ENCODE results near the gene C1orf50. TPM values are rescaled to one million over a fixed set of nuclear protein-coding genes. Genes with fewer than 3 reads are reported as not detected.

C1orf50 gene
- total and polyA plus RNA-seq, 2 donors (not counting 1 experiment from before 2014, with no cell fraction given): 2.7 to 17.1 TPM

DNA sequence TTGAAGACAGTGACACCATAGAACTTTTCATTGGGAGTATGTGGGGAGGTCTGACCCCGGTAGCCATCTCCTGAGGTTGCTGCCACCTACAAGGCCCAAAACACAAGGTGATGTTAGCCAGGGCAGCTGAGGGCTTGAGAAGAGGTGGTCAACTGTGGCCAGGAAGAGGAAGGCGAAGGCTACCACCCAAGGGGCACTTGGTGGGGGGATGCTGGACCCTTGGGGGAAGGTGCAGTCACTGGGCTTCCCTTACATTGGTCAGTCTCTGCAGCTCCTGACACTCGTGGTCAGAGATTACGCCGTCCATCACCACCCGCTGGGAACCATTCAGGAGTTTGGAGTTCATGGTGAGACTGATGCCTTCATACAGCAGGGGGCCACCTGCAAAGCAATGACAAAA lies 14.8 kb upstream of the C1orf50 start:
- Histone ChIP-seq H3K27me3 (replicated peaks in 1 of 4; ENCODE audit: control extremely low read depth in 1 of 4, control insufficient read depth in 3 of 4, insufficient read depth in 4 of 4, low read length in 3 of 4) (no peaks in the 10 kb centered on the region), H3K79me2 (ENCODE audit: control insufficient read depth, insufficient read depth, low read length) (no peaks in the 10 kb centered on the region), H3K4me3 (ENCODE audit: control extremely low read depth in 1 of 5, extremely low read depth in 1 of 5, insufficient read depth in 1 of 5, low read depth in 2 of 5, low read length in 4 of 5) (no peak overlapping the region), H4K20me1 (ENCODE audit: control insufficient read depth, insufficient read depth, low read length, poor library complexity, severe bottlenecking) (no peaks in the 10 kb centered on the region), H3K36me3 (replicated peaks in 1 of 2; ENCODE audit: control extremely low read depth in 1 of 2, control insufficient read depth in 1 of 2, extremely low read depth in 1 of 2, insufficient read depth in 2 of 2, low read length in 1 of 2) (peaks cover 27 to 65% of the 10 kb centered on the region in 2 experiments), H3K4me2 (replicated peaks; ENCODE audit: low read depth, low read length, poor library complexity, severe bottlenecking) (no peak overlapping the region), H3K27ac (ENCODE audit: low read length in 2 of 2) (no peak overlapping the region), H2AFZ (ENCODE audit: insufficient read depth, low read depth, low read length, poor library complexity, severe bottlenecking) (no peak overlapping the region), H3K4me1 (ENCODE audit: control insufficient read depth in 2 of 2, insufficient read depth in 2 of 2, low read length in 2 of 2) (no peaks in the 10 kb centered on the region), H3K9me3 (ENCODE audit: control extremely low read depth in 1 of 3, control insufficient read depth in 2 of 3, insufficient read depth in 1 of 3, low read length in 2 of 3) (peaks cover 0 to 3% (median 0%) of the 10 kb centered on the region in 3 donors), H3K9ac (ENCODE audit: low read length) (no peak overlapping the region)
- ATAC-seq (ENCODE audit: low read depth) (no peak), DNase-seq (no peak)
- TF ChIP-seq, protein P1, sequence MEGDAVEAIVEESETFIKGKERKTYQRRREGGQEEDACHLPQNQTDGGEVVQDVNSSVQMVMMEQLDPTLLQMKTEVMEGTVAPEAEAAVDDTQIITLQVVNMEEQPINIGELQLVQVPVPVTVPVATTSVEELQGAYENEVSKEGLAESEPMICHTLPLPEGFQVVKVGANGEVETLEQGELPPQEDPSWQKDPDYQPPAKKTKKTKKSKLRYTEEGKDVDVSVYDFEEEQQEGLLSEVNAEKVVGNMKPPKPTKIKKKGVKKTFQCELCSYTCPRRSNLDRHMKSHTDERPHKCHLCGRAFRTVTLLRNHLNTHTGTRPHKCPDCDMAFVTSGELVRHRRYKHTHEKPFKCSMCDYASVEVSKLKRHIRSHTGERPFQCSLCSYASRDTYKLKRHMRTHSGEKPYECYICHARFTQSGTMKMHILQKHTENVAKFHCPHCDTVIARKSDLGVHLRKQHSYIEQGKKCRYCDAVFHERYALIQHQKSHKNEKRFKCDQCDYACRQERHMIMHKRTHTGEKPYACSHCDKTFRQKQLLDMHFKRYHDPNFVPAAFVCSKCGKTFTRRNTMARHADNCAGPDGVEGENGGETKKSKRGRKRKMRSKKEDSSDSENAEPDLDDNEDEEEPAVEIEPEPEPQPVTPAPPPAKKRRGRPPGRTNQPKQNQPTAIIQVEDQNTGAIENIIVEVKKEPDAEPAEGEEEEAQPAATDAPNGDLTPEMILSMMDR (IDR thresholded peaks at IDR 0.05): no peak
- TF ChIP-seq EZH2 (IDR thresholded peaks at IDR 0.05; ENCODE audit: borderline replicate concordance, insufficient read depth, low read depth, low read length, poor library complexity, severe bottlenecking): no peak
- WGBS (ENCODE audit: insufficient coverage): 95% methylated on average over 6 of the region's 6 CpGs
- CTCF ChIA-PET: interaction anchor here (0.9 to 1.5 kb wide), 4 partner anchors 11 to 322 kb away, joined by 3 to 4 read pairs (median 4); partner anchors contain the start of gene P3H1
- Mint-ChIP-seq H3K4me3 (no peak overlapping the region), H3K4me1 (peaks cover 4% of the 10 kb centered on the region), H3K27ac (no peak overlapping the region), H3K27me3 (no peaks in the 10 kb centered on the region), H3K9me3 (ENCODE audit: insufficient read depth) (peaks cover 2% of the 10 kb centered on the region)
- intact Hi-C loops (cut with micrococcal nuclease): no loop called here
- POLR2A ChIA-PET: no interaction called here

DNA sequence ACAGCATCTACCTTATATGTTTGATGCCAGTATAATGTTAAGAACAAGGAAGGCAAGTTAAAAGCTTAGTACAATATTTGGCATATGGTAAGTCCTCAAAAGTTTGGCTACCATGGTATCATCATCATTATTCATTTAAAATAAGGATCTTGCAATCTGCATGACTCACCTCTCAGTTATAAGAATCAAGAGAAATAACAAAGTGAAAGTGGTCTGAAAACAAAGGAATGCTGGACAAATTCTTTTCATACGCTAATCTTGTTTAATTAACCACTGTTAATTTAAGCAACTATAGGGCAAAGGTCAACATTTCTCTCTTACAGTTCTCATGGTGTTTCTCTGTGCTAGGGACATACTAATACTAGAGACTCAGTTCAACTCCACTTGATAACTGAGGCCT lies 14.0 kb upstream of the C1orf50 start:
- Histone ChIP-seq H3K27me3 (replicated peaks in 1 of 4; ENCODE audit: control extremely low read depth in 1 of 4, control insufficient read depth in 3 of 4, insufficient read depth in 4 of 4, low read length in 3 of 4) (no peaks in the 10 kb centered on the region), H4K20me1 (ENCODE audit: control insufficient read depth, insufficient read depth, low read length, poor library complexity, severe bottlenecking) (no peaks in the 10 kb centered on the region), H3K9ac (ENCODE audit: low read length) (no peak overlapping the region), H3K79me2 (ENCODE audit: control insufficient read depth, insufficient read depth, low read length) (no peaks in the 10 kb centered on the region), H2AFZ (ENCODE audit: insufficient read depth, low read depth, low read length, poor library complexity, severe bottlenecking) (no peak overlapping the region), H3K9me3 (ENCODE audit: control extremely low read depth in 1 of 3, control insufficient read depth in 2 of 3, insufficient read depth in 1 of 3, low read length in 2 of 3) (peaks cover 0 to 3% (median 0%) of the 10 kb centered on the region in 3 donors), H3K36me3 (replicated peaks in 1 of 2; ENCODE audit: control extremely low read depth in 1 of 2, control insufficient read depth in 1 of 2, extremely low read depth in 1 of 2, insufficient read depth in 2 of 2, low read length in 1 of 2) (peaks cover 24 to 60% of the 10 kb centered on the region in 2 experiments), H3K27ac (ENCODE audit: low read length in 2 of 2) (no peak overlapping the region), H3K4me1 (ENCODE audit: control insufficient read depth in 2 of 2, insufficient read depth in 2 of 2, low read length in 2 of 2) (no peaks in the 10 kb centered on the region), H3K4me2 (replicated peaks; ENCODE audit: low read depth, low read length, poor library complexity, severe bottlenecking) (no peak overlapping the region), H3K4me3 (ENCODE audit: control extremely low read depth in 1 of 5, extremely low read depth in 1 of 5, insufficient read depth in 1 of 5, low read depth in 2 of 5, low read length in 4 of 5) (no peak overlapping the region)
- DNase-seq: no peak
- no peak for TF ChIP-seq EZH2 (IDR thresholded peaks at IDR 0.05; ENCODE audit: borderline replicate concordance, insufficient read depth, low read depth, low read length, poor library complexity, severe bottlenecking)
- TF ChIP-seq, protein P1 (IDR thresholded peaks at IDR 0.05): no peak
- POLR2A ChIA-PET: no interaction called here
- H3K4me1 Mint-ChIP-seq: peaks cover 4% of the 10 kb centered on the region
- intact Hi-C loops (cut with micrococcal nuclease): no loop called here
- no CpG with 5 or more reads among the region's 1 CpG for WGBS (ENCODE audit: insufficient coverage)
- H3K27me3 Mint-ChIP-seq: no peaks in the 10 kb centered on the region
- CTCF ChIA-PET: interaction anchor here (0.9 to 1.5 kb wide), 2 partner anchors 13 to 175 kb away, joined by 4 read pairs; partner anchors contain the start of gene P3H1
- H3K9me3 Mint-ChIP-seq (ENCODE audit: insufficient read depth): peaks cover 2% of the 10 kb centered on the region
- ATAC-seq (ENCODE audit: low read depth): no peak
- no peak overlapping the region for H3K27ac Mint-ChIP-seq
- no peak overlapping the region for H3K4me3 Mint-ChIP-seq

Measured in B cell (primary cell).